Fibroblast of lung (primary cell): Measurements from ENCODE around the gene TRIAP1.

Experiments
- CTCF ChIP-seq, 2 donors: IDR thresholded peaks in 1 of 2; conservative IDR thresholded peaks in 1 of 2; 1 replicate in 1 of 2; 2 replicates in 1 of 2; pipeline ENCODE4 v1.5.1; 2011 to 2012; ENCODE audit warnings: low read length in 2 of 2, control low read depth in 1 of 2, inconsistent platforms in 1 of 2, low read depth in 1 of 2, mild to moderate bottlenecking in 1 of 2
- EZH2 ChIP-seq: IDR thresholded peaks from 2 replicates; pipeline ENCODE4 v1.5.1; 2012; ENCODE audit warnings: low read length, control low read depth, mild to moderate bottlenecking; ENCODE audit errors: missing control alignments

DNA sequence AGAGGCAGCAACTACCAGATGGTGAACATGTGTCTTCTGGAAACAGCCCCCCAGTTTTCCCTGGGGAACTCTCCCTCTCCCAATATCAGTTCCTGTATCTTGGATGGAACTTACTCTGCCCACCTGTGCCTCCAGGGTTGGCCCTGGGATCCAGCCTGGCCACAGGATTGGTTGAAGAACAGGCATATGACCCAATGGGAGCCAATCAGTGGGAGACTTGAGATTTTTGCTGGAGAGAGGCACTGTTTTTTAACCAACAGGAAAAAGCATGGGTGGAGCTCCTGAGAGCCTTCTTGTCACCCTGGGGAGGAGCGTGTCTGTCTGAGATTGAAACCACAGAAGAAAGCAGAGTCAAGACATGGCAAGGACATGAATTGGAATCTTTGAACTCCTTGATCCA, 41.9 kb downstream of the TRIAP1 start:
- TF ChIP-seq CTCF (conservative IDR thresholded peaks at IDR 0.05 in 1 of 2, IDR thresholded peaks at IDR 0.05 in 1 of 2; ENCODE audit: low read depth in 1 of 2, low read length in 2 of 2) (no peak), EZH2 (no peak)
